Liver (tissue), 9 donors: Measurements from ENCODE around the gene ST6GAL1. TPM values are rescaled to one million over a fixed set of nuclear protein-coding genes. Genes with fewer than 3 reads are reported as not detected.

ENCODE experiments used
- DNase-seq: peaks from one replicate; pipeline ENCODE4 v3.0.0-alpha.2; 2017; ENCODE audit warnings: low spot score
- H3K27ac ChIP-seq, 2 donors: one replicate each; pipeline ENCODE4 v1.7.0; 2013; ENCODE audit warnings: inconsistent platforms in 2 of 2, low read length in 2 of 2, control low read depth in 1 of 2, low read depth in 1 of 2, mild to moderate bottlenecking in 1 of 2
- H3K27me3 ChIP-seq, 4 donors: one replicate each; pipeline versions ENCODE4 v1.6.1 to v1.7.0; 2013; ENCODE audit warnings: low read length in 3 of 4, inconsistent platforms in 1 of 4, mild to moderate bottlenecking in 1 of 4, moderate library complexity in 1 of 4; ENCODE audit not compliant: control insufficient read depth in 4 of 4, insufficient read depth in 4 of 4
- H3K36me3 ChIP-seq, 4 donors: one replicate each; pipeline versions ENCODE4 v1.6.1 to v1.7.0; 2013; ENCODE audit warnings: low read length in 3 of 4, mild to moderate bottlenecking in 3 of 4, low read depth in 1 of 4, moderate library complexity in 1 of 4; ENCODE audit not compliant: control insufficient read depth in 4 of 4, insufficient read depth in 3 of 4
- H3K4me1 ChIP-seq, 4 donors: one replicate each; pipeline versions ENCODE4 v1.6.1 to v1.7.0; 2013; ENCODE audit warnings: low read length in 3 of 4, mild to moderate bottlenecking in 3 of 4, moderate library complexity in 1 of 4; ENCODE audit not compliant: control insufficient read depth in 4 of 4, insufficient read depth in 4 of 4
- H3K4me3 ChIP-seq, 3 donors: one replicate each; pipeline versions ENCODE4 v1.6.1 to v1.7.0; 2013; ENCODE audit warnings: low read length in 3 of 3, control low read depth in 1 of 3, low read depth in 1 of 3, mild to moderate bottlenecking in 1 of 3
- H3K9ac ChIP-seq, 2 donors: one replicate each; pipeline ENCODE4 v1.7.0; 2013; ENCODE audit warnings: low read length in 2 of 2, mild to moderate bottlenecking in 2 of 2, moderate library complexity in 2 of 2, control low read depth in 1 of 2, low read depth in 1 of 2
- H3K9me3 ChIP-seq, 4 donors: one replicate each; pipeline versions ENCODE4 v1.6.1 to v1.7.0; 2013; ENCODE audit warnings: low read length in 3 of 4; ENCODE audit not compliant: control insufficient read depth in 4 of 4
- EGR1 ChIP-seq, 2 donors: IDR thresholded peaks; 2 replicates each; pipeline ENCODE4 v1.6.1; 2016 to 2018; ENCODE audit warnings: antibody characterized with exemption in 2 of 2, low read depth in 2 of 2
- FOXA1 ChIP-seq: IDR thresholded peaks from 2 replicates; pipeline ENCODE4 v1.6.1; 2016; ENCODE audit warnings: antibody characterized with exemption
- FOXA2 ChIP-seq: IDR thresholded peaks from 2 replicates; pipeline ENCODE4 v1.6.1; 2016; ENCODE audit warnings: antibody characterized with exemption
- GABPA ChIP-seq, 2 donors: IDR thresholded peaks in 1 of 2; conservative IDR thresholded peaks in 1 of 2; 2 replicates each; pipeline ENCODE4 v1.6.1; 2016; ENCODE audit warnings: antibody characterized with exemption in 2 of 2, mild to moderate bottlenecking in 1 of 2, moderate library complexity in 1 of 2
- HNF4A ChIP-seq, 2 donors: conservative IDR thresholded peaks; 2 replicates each; pipeline ENCODE4 v1.6.1; 2016; ENCODE audit warnings: antibody characterized with exemption in 2 of 2, mild to moderate bottlenecking in 2 of 2
- HNF4G ChIP-seq: IDR thresholded peaks from 2 replicates; pipeline ENCODE4 v1.6.1; 2016; ENCODE audit warnings: antibody characterized with exemption
- JUND ChIP-seq, 2 donors: IDR thresholded peaks; 2 replicates each; pipeline ENCODE4 v1.6.1; 2016; ENCODE audit warnings: antibody characterized with exemption in 2 of 2
- RAD21 ChIP-seq, 2 donors: IDR thresholded peaks; 2 replicates each; pipeline ENCODE4 v1.6.1; 2016; ENCODE audit warnings: antibody characterized with exemption in 2 of 2, mild to moderate bottlenecking in 2 of 2
- SP1 ChIP-seq: IDR thresholded peaks from 2 replicates; pipeline ENCODE4 v1.6.1; 2018; ENCODE audit warnings: antibody characterized with exemption, mild to moderate bottlenecking
- TAF1 ChIP-seq: conservative IDR thresholded peaks from 2 replicates; pipeline ENCODE4 v1.6.1; 2016; ENCODE audit warnings: antibody characterized with exemption, mild to moderate bottlenecking
- YY1 ChIP-seq: IDR thresholded peaks from 2 replicates; pipeline ENCODE4 v1.6.1; 2016; ENCODE audit warnings: antibody characterized with exemption, mild to moderate bottlenecking
- WGBS: extraction: QIAGEN DNeasy Blood & Tissue Kit; methylation state at CpG from one replicate; pipeline ENCODE4 v1.1.7; 2013; 5-methylcytosine and 5-hydroxymethylcytosine counted together
- polyA plus RNA-seq, 2 donors: library from polyadenylated mRNA; stranded (reverse) in 1 of 2; unstranded in 1 of 2; fragments of 200-250 nt in 1 of 2; fragments of >200 nt in 1 of 2; fragmentation: Nextera tagmentation in 1 of 2; extraction: Ambion mirVana in 1 of 2; gene quantifications; one replicate each; pipeline versions ENCODE4 v1.2.1 to v1.2.3, GENCODE V29; 2013 to 2015
- total RNA-seq, 2 donors: library from RNA; depleted of rRNA; stranded (reverse); fragments of >200 nt; gene quantifications; one replicate each; pipeline ENCODE4 v1.2.3, GENCODE V29; 2014
- TF ChIP-seq, protein P1 (sequence below): fragments of 150-350 bp; IDR thresholded peaks from 2 replicates; pipeline ENCODE4 v1.5.1; 2017; ENCODE audit warnings: improper control_type of control experiment, low read depth, low read length; ENCODE audit not compliant: missing input control
- TF ChIP-seq, protein P2 (sequence below): IDR thresholded peaks from 2 replicates; pipeline ENCODE4 v1.6.1; 2016; ENCODE audit warnings: antibody characterized with exemption
- TF ChIP-seq, protein P3 (sequence below): IDR thresholded peaks from 2 replicates; pipeline ENCODE4 v1.6.1; 2016; ENCODE audit warnings: antibody characterized with exemption
- donor health status: healthy.
- donor health status: healthy.
- donor health status: healthy.
- donor health status: healthy.
- donor health status: healthy.

Gene ST6GAL1
- total and polyA plus RNA-seq, 4 donors: 102 to 425 (median 328) TPM

- TF ChIP-seq, protein P1, sequence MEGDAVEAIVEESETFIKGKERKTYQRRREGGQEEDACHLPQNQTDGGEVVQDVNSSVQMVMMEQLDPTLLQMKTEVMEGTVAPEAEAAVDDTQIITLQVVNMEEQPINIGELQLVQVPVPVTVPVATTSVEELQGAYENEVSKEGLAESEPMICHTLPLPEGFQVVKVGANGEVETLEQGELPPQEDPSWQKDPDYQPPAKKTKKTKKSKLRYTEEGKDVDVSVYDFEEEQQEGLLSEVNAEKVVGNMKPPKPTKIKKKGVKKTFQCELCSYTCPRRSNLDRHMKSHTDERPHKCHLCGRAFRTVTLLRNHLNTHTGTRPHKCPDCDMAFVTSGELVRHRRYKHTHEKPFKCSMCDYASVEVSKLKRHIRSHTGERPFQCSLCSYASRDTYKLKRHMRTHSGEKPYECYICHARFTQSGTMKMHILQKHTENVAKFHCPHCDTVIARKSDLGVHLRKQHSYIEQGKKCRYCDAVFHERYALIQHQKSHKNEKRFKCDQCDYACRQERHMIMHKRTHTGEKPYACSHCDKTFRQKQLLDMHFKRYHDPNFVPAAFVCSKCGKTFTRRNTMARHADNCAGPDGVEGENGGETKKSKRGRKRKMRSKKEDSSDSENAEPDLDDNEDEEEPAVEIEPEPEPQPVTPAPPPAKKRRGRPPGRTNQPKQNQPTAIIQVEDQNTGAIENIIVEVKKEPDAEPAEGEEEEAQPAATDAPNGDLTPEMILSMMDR: no peak
- TF ChIP-seq RAD21 (IDR thresholded peaks at IDR 0.05): no peak
- no peak for TF ChIP-seq FOXA1
- no peak for TF ChIP-seq HNF4G
- TF ChIP-seq EGR1 (IDR thresholded peaks at IDR 0.05; ENCODE audit: low read depth in 2 of 2): no peak
- no peak for TF ChIP-seq JUND (IDR thresholded peaks at IDR 0.05)
Measured at GRCh38 chr3:187072511-187072910, 142.2 kb downstream of the ST6GAL1 start (continued).

DNA sequence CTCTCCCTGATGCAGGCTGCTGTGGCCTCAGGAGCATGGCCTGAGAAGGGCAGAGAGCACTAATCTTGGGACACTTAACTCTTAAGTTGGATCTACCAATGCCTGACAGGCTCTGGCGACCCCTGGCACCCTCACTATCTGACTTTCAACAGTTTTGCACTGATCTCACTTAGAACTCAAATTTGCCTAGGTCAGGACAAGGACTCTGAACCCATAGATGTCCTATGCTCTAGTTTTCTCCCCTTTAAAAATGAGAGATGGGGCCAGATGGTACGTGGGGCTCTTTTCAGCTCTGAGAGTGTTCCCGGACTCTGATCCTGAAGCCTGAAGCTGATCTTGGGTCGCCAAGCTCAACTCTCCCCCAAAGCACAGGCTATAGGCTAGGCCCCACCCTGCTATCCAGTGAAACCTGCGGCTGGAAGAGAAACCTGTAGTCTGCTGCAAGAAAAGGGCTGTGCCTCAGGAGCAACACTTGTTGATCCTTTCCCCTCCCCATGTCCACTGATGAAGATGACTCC lies 143.3 kb downstream of the ST6GAL1 start:
- no peak overlapping the region for H3K4me3 ChIP-seq
- TF ChIP-seq HNF4A (conservative IDR thresholded peaks at IDR 0.05) (peak in 1 of 2 donors; percentile 43), EGR1 (IDR thresholded peaks at IDR 0.05; ENCODE audit: low read depth in 2 of 2) (no peak)
- H3K36me3 ChIP-seq: peaks cover 13 to 87% (median 81%) of the 10 kb centered on the region in 4 donors
- no peaks in the 10 kb centered on the region for H3K27me3 ChIP-seq
- DNase-seq: peak; percentile 43
- no peak overlapping the region for H3K9ac ChIP-seq
- H3K4me1 ChIP-seq: peaks cover 0 to 8% (median 0%) of the 10 kb centered on the region in 4 donors
- WGBS: 76% methylated on average over 5 of the region's 5 CpGs
- no peak overlapping the region for H3K27ac ChIP-seq
- no peaks in the 10 kb centered on the region for H3K9me3 ChIP-seq

DNA sequence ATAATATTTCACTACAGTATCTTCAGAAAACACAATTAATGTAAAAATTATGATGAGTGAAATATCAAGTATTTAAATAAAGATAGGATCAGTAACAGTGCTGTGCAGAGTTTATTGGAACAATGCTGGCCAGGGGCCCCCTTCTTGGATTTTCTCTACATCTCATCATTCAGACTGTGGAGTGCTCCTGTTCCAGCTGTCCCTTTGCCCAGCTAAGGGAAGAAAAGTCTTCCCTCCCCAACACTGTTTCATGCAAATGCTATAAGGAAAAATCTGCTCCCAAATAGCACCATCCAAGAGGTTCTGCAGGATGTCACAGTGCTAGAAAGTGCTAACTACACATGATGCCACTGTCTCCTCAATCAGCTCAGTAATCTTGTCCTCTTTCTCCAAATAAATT lies 144.5 kb downstream of the ST6GAL1 start:
- Histone ChIP-seq H3K27ac (no peak overlapping the region), H3K27me3 (no peaks in the 10 kb centered on the region), H3K9me3 (no peaks in the 10 kb centered on the region), H3K4me1 (peaks cover 0 to 8% (median 0%) of the 10 kb centered on the region in 4 donors), H3K36me3 (peaks cover 13 to 81% (median 73%) of the 10 kb centered on the region in 4 donors), H3K9ac (no peak overlapping the region), H3K4me3 (no peak overlapping the region)
- no peak for TF ChIP-seq FOXA2
- TF ChIP-seq, protein P2, sequence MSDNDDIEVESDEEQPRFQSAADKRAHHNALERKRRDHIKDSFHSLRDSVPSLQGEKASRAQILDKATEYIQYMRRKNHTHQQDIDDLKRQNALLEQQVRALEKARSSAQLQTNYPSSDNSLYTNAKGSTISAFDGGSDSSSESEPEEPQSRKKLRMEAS: no peak
- TF ChIP-seq GABPA (IDR thresholded peaks at IDR 0.05 in 1 of 2, conservative IDR thresholded peaks at IDR 0.05 in 1 of 2): no peak
- no peak for TF ChIP-seq SP1
- TF ChIP-seq TAF1: no peak
- TF ChIP-seq HNF4G: no peak
- TF ChIP-seq, protein P3, sequence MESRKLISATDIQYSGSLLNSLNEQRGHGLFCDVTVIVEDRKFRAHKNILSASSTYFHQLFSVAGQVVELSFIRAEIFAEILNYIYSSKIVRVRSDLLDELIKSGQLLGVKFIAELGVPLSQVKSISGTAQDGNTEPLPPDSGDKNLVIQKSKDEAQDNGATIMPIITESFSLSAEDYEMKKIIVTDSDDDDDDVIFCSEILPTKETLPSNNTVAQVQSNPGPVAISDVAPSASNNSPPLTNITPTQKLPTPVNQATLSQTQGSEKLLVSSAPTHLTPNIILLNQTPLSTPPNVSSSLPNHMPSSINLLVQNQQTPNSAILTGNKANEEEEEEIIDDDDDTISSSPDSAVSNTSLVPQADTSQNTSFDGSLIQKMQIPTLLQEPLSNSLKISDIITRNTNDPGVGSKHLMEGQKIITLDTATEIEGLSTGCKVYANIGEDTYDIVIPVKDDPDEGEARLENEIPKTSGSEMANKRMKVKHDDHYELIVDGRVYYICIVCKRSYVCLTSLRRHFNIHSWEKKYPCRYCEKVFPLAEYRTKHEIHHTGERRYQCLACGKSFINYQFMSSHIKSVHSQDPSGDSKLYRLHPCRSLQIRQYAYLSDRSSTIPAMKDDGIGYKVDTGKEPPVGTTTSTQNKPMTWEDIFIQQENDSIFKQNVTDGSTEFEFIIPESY: no peak
- TF ChIP-seq FOXA1: no peak
- TF ChIP-seq, protein P1: no peak
- no peak for TF ChIP-seq YY1
- no peak for TF ChIP-seq EGR1 (IDR thresholded peaks at IDR 0.05; ENCODE audit: low read depth in 2 of 2)
- no peak for DNase-seq
